ENCODE results near the gene DCP1B. TPM values are rescaled to one million over a fixed set of nuclear protein-coding genes. Genes with fewer than 3 reads are reported as not detected.
A peak's percentile ranks its signal among the peaks of the same experiment; 100 is the strongest.

Gene DCP1B
- total and polyA plus RNA-seq, 2 experiments from 2014 or later: 16.5 to 18.1 TPM

GRCh38 chr12:2003676-2004112 is 563 bp downstream of the DCP1B start:
- peak overlapping the region; percentile 97 for H2AFZ ChIP-seq
- H3K4me2 ChIP-seq (ENCODE audit: unreplicated experiment): peak overlapping the region; percentile 80
- in situ Hi-C loops (cut with MboI): no loop called here
- H3K4me1 ChIP-seq (ENCODE audit: insufficient read depth): peaks cover 27% of the 10 kb centered on the region
- TF ChIP-seq EZH2phosphoT487 (IDR thresholded peaks at IDR 0.05; ENCODE audit: insufficient read depth, low read depth): no peak
- TF ChIP-seq EZH2 (IDR thresholded peaks at IDR 0.05; ENCODE audit: insufficient read depth, poor library complexity, severe bottlenecking): no peak
- H3K27me3 ChIP-seq (replicated peaks; ENCODE audit: insufficient read depth): no peaks in the 10 kb centered on the region
- H3F3A ChIP-seq (ENCODE audit: insufficient read depth): no peaks in the 10 kb centered on the region
- no peaks in the 10 kb centered on the region for H3K36me3 ChIP-seq (ENCODE audit: low read depth)
- H4K20me1 ChIP-seq (ENCODE audit: insufficient read depth): no peaks in the 10 kb centered on the region
- peak overlapping the region; percentile 89 for H3K27ac ChIP-seq
- H3K9me2 ChIP-seq (ENCODE audit: insufficient read depth): no peaks in the 10 kb centered on the region
- H3K9ac ChIP-seq: peak overlapping the region; percentile 92
- peak overlapping the region; percentile 92 for H3K4me3 ChIP-seq
- no peaks in the 10 kb centered on the region for H3K9me3 ChIP-seq (ENCODE audit: low read depth)
- 1% methylated on average over 13 of the region's 13 CpGs for WGBS, 2 experiments (ENCODE audit: low coverage in 1 of 2, low lambda C conversion rate in 2 of 2, missing lambda C conversion rate in 2 of 2)
- DNase-seq: peak; percentile 63
- peaks cover 54% of the 10 kb centered on the region for H3K79me2 ChIP-seq (ENCODE audit: insufficient read depth)

GRCh38 chr12:1995205-1995896 is 8.9 kb downstream of the DCP1B start:
- H3K27ac ChIP-seq: no peak overlapping the region

GRCh38 chr12:1994429-1995143 is 9.7 kb downstream of the DCP1B start:
- no peak for DNase-seq
- Histone ChIP-seq H3K27ac (peak overlapping the region; percentile 84), H3F3A (ENCODE audit: insufficient read depth) (peaks cover 38% of the 10 kb centered on the region), H4K20me1 (ENCODE audit: insufficient read depth) (no peaks in the 10 kb centered on the region), H3K36me3 (ENCODE audit: low read depth) (peaks cover 30% of the 10 kb centered on the region), H3K9me3 (ENCODE audit: low read depth) (no peaks in the 10 kb centered on the region), H3K27me3 (replicated peaks; ENCODE audit: insufficient read depth) (no peaks in the 10 kb centered on the region), H3K4me2 (ENCODE audit: unreplicated experiment) (peak overlapping the region; percentile 73), H3K9ac (peak overlapping the region; percentile 50), H3K4me3 (peak overlapping the region; percentile 35), H3K79me2 (ENCODE audit: insufficient read depth) (peaks cover 41% of the 10 kb centered on the region), H3K4me1 (ENCODE audit: insufficient read depth) (peaks cover 32% of the 10 kb centered on the region), H3K9me2 (ENCODE audit: insufficient read depth) (no peaks in the 10 kb centered on the region), H2AFZ (no peak overlapping the region)
- in situ Hi-C loops (cut with MboI): no loop called here
- TF ChIP-seq EZH2 (IDR thresholded peaks at IDR 0.05; ENCODE audit: insufficient read depth, poor library complexity, severe bottlenecking) (no peak), EZH2phosphoT487 (IDR thresholded peaks at IDR 0.05; ENCODE audit: insufficient read depth, low read depth) (no peak)
- 60 to 83% methylated on average over 1 of the region's 1 CpG for WGBS, 2 experiments (ENCODE audit: low coverage in 1 of 2, low lambda C conversion rate in 2 of 2, missing lambda C conversion rate in 2 of 2)

More at GRCh38 chr12:1995205-1995896, 8.9 kb downstream of the DCP1B start:
- Histone ChIP-seq H3K9me3 (ENCODE audit: low read depth) (no peaks in the 10 kb centered on the region), H3K9ac (no peak overlapping the region), H3K4me1 (ENCODE audit: insufficient read depth) (peaks cover 32% of the 10 kb centered on the region), H4K20me1 (ENCODE audit: insufficient read depth) (no peaks in the 10 kb centered on the region), H3K9me2 (ENCODE audit: insufficient read depth) (no peaks in the 10 kb centered on the region), H3K4me3 (no peak overlapping the region), H3K4me2 (ENCODE audit: unreplicated experiment) (no peak overlapping the region), H3K36me3 (ENCODE audit: low read depth) (peaks cover 30% of the 10 kb centered on the region), H2AFZ (no peak overlapping the region), H3K79me2 (ENCODE audit: insufficient read depth) (peaks cover 49% of the 10 kb centered on the region), H3K27me3 (replicated peaks; ENCODE audit: insufficient read depth) (no peaks in the 10 kb centered on the region), H3F3A (ENCODE audit: insufficient read depth) (peaks cover 38% of the 10 kb centered on the region)
- no peak for TF ChIP-seq EZH2phosphoT487 (IDR thresholded peaks at IDR 0.05; ENCODE audit: insufficient read depth, low read depth)
- no peak for TF ChIP-seq EZH2 (IDR thresholded peaks at IDR 0.05; ENCODE audit: insufficient read depth, poor library complexity, severe bottlenecking)
- in situ Hi-C loops (cut with MboI): no loop called here
- DNase-seq: peak; percentile 16
- 94 to 95% methylated on average over 4 of the region's 4 CpGs for WGBS, 2 experiments (ENCODE audit: low coverage in 1 of 2, low lambda C conversion rate in 2 of 2, missing lambda C conversion rate in 2 of 2)

- Histone ChIP-seq H3K9me3 (ENCODE audit: low read depth) (no peaks in the 10 kb centered on the region), H3K79me2 (ENCODE audit: insufficient read depth) (peaks cover 35% of the 10 kb centered on the region), H3K9ac (peak overlapping the region; percentile 50), H2AFZ (no peak overlapping the region), H3K9me2 (ENCODE audit: insufficient read depth) (no peaks in the 10 kb centered on the region), H3K4me3 (peak overlapping the region; percentile 35), H3K4me1 (ENCODE audit: insufficient read depth) (peaks cover 32% of the 10 kb centered on the region), H3K4me2 (ENCODE audit: unreplicated experiment) (peak overlapping the region; percentile 73), H3K36me3 (ENCODE audit: low read depth) (peaks cover 30% of the 10 kb centered on the region), H3F3A (ENCODE audit: insufficient read depth) (peaks cover 38% of the 10 kb centered on the region), H3K27me3 (replicated peaks; ENCODE audit: insufficient read depth) (no peaks in the 10 kb centered on the region), H4K20me1 (ENCODE audit: insufficient read depth) (no peaks in the 10 kb centered on the region), H3K27ac (peak overlapping the region; percentile 84)
- 3 to 16% methylated on average over 2 of the region's 2 CpGs for WGBS, 2 experiments (ENCODE audit: low coverage in 1 of 2, low lambda C conversion rate in 2 of 2, missing lambda C conversion rate in 2 of 2)
- in situ Hi-C loops (cut with MboI): no loop called here
- TF ChIP-seq EZH2 (IDR thresholded peaks at IDR 0.05; ENCODE audit: insufficient read depth, poor library complexity, severe bottlenecking) (no peak), EZH2phosphoT487 (IDR thresholded peaks at IDR 0.05; ENCODE audit: insufficient read depth, low read depth) (peak; percentile 80; the same call in 1 of the 2 replicates)
- peak; percentile 90 for DNase-seq
These were observed 10.3 kb downstream of the DCP1B start for GRCh38 chr12:1993871-1994371.
